Keratinocyte (primary cell): ENCODE results near the gene CDADC1. TPM values are rescaled to one million over a fixed set of nuclear protein-coding genes. Genes with fewer than 3 reads are reported as not detected.

Experiments
- DNase-seq: peaks from one replicate; pipeline ENCODE4 v3.0.0-alpha.2; 2011; ENCODE audit warnings: low read depth, missing footprints, low spot score
- FAIRE-seq: peaks from 2 replicates; lab custom pipeline; 2011; peaks lifted over from hg19 to GRCh38; lab: Jason Lieb, UNC
- H2AFZ ChIP-seq: 2 replicates; pipeline ENCODE4 v1.6.0; 2012; ENCODE audit warnings: low read length, control low read depth, inconsistent platforms; ENCODE audit not compliant: control insufficient read depth
- H3K27ac ChIP-seq: 2 replicates; pipeline ENCODE4 v1.5.1; 2011; ENCODE audit warnings: low read length; ENCODE audit not compliant: control insufficient read depth, insufficient read depth
- H3K27me3 ChIP-seq: 3 replicates; pipeline ENCODE4 v1.6.0; 2011; ENCODE audit warnings: low read length; ENCODE audit not compliant: control insufficient read depth, insufficient read depth; ENCODE audit errors: extremely low read depth
- H3K36me3 ChIP-seq, 2 experiments: 2 replicates in 1 of 2; 3 replicates in 1 of 2; pipeline ENCODE4 v1.5.1; 2011; ENCODE audit warnings: low read length in 2 of 2, mild to moderate bottlenecking in 1 of 2; ENCODE audit not compliant: control insufficient read depth in 2 of 2, insufficient read depth in 2 of 2; ENCODE audit errors: extremely low read depth in 1 of 2
- H3K4me1 ChIP-seq: 3 replicates; pipeline ENCODE4 v1.5.1; 2011; ENCODE audit warnings: low read length; ENCODE audit not compliant: control insufficient read depth, insufficient read depth; ENCODE audit errors: extremely low read depth
- H3K4me2 ChIP-seq: 3 replicates; pipeline ENCODE4 v1.6.0; 2011; ENCODE audit warnings: low read depth, low read length; ENCODE audit not compliant: control insufficient read depth, insufficient read depth; ENCODE audit errors: extremely low read depth
- H3K4me3 ChIP-seq, 3 experiments: fragments of 200-600 bp in 1 of 3; sonication (generic) in 1 of 3; 2 replicates in 2 of 3; 3 replicates in 1 of 3; pipeline ENCODE4 v1.5.1; 2011 to 2016; ENCODE audit warnings: low read length in 3 of 3, mild to moderate bottlenecking in 3 of 3, control low read depth in 2 of 3, inconsistent platforms in 1 of 3, low read depth in 1 of 3, mixed read lengths in 1 of 3, mixed run types in 1 of 3, moderate library complexity in 1 of 3; ENCODE audit not compliant: control insufficient read depth in 2 of 3, insufficient read depth in 2 of 3; ENCODE audit errors: extremely low read depth in 1 of 3
- H3K79me2 ChIP-seq: 2 replicates; pipeline ENCODE4 v1.6.0; 2012; ENCODE audit warnings: low read length; ENCODE audit not compliant: control insufficient read depth, insufficient read depth
- H3K9ac ChIP-seq: 3 replicates; pipeline ENCODE4 v1.6.0; 2011; ENCODE audit warnings: low read length; ENCODE audit not compliant: control insufficient read depth, insufficient read depth; ENCODE audit errors: extremely low read depth
- H3K9me1 ChIP-seq: 3 replicates; pipeline ENCODE4 v1.6.0; 2011; ENCODE audit warnings: low read length; ENCODE audit not compliant: control insufficient read depth, insufficient read depth; ENCODE audit errors: extremely low read depth
- H3K9me3 ChIP-seq: 2 replicates; pipeline ENCODE4 v1.5.1; 2012; ENCODE audit warnings: low read depth, low read length; ENCODE audit not compliant: control insufficient read depth
- H4K20me1 ChIP-seq: 3 replicates; pipeline ENCODE4 v1.6.0; 2011; ENCODE audit warnings: low read length; ENCODE audit not compliant: control insufficient read depth, insufficient read depth; ENCODE audit errors: extremely low read depth
- EZH2 ChIP-seq: IDR thresholded peaks from one replicate; pipeline ENCODE4 v1.6.1; 2012; ENCODE audit warnings: inconsistent platforms, mild to moderate bottlenecking, low read length, moderate library complexity
- dilution Hi-C: fragments of 300-500 bp; cut with MboI; formaldehyde crosslinking; loops from one replicate; pipeline ENCODE4 v1.7.0; 2020; ENCODE audit warnings: low sequenced_read_pairs; ENCODE audit not compliant: extremely low pct_ligation_motif_present
- polyA plus RNA-seq, 5 experiments: library from polyadenylated mRNA; depleted of rRNA in 3 of 5; stranded (reverse) in 3 of 5; stranded (forward) in 1 of 5; unstranded in 1 of 5; fragments of >200 nt; gene quantifications; 1 replicate in 1 of 5; 2 replicates in 3 of 5; 3 replicates in 1 of 5; pipeline versions ENCODE4 v1.2.1 to v1.2.3, GENCODE V29; 2011 to 2012; ENCODE audit warnings: missing spikeins in 2 of 5, low read depth in 1 of 5, low replicate concordance in 1 of 5
- TF ChIP-seq, protein P1 (sequence below), 3 experiments: IDR thresholded peaks in 1 of 3; conservative IDR thresholded peaks in 1 of 3; optimal IDR thresholded peaks in 1 of 3; 2 replicates in 2 of 3; 3 replicates in 1 of 3; pipeline versions ENCODE3 to v1.5.1; 2011; ENCODE audit warnings: low read length in 3 of 3, mild to moderate bottlenecking in 3 of 3, moderate library complexity in 2 of 3, control low read depth in 1 of 3, inconsistent platforms in 1 of 3; ENCODE audit not compliant: insufficient read depth in 2 of 3; ENCODE audit errors: extremely low read depth in 1 of 3

Gene CDADC1
- polyA plus RNA-seq, 1 donor (not counting 4 experiments of a cell fraction or from before 2014, with no cell fraction given): 3.8 TPM

DNA sequence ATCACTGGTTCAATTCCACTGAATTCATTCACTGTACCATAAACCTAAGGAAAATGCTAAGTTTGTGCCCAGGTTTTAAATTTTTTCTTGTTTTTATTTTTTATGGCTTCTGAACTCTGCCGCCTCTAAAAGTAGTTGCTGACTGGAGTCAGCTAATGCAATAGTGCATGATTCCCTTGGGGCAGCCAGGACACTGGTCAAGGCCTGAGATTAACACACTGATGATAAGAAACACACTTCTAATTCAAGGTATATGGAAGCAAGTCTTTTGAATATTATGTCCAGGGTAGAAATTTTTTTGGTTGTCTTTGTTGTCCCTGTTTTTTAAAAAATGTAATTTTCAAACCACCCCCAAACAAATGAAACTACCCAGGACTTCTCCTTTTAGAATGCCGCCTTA, 72.2 kb downstream of the CDADC1 start:
- Histone ChIP-seq H4K20me1 (no peaks in the 10 kb centered on the region), H2AFZ (no peak overlapping the region), H3K4me3 (no peak overlapping the region), H3K27ac (no peak overlapping the region), H3K9ac (no peak overlapping the region), H3K9me3 (no peaks in the 10 kb centered on the region), H3K36me3 (no peaks in the 10 kb centered on the region), H3K4me2 (no peak overlapping the region), H3K79me2 (no peaks in the 10 kb centered on the region), H3K27me3 (no peaks in the 10 kb centered on the region), H3K4me1 (no peaks in the 10 kb centered on the region), H3K9me1 (no peaks in the 10 kb centered on the region)
- TF ChIP-seq, protein P1, sequence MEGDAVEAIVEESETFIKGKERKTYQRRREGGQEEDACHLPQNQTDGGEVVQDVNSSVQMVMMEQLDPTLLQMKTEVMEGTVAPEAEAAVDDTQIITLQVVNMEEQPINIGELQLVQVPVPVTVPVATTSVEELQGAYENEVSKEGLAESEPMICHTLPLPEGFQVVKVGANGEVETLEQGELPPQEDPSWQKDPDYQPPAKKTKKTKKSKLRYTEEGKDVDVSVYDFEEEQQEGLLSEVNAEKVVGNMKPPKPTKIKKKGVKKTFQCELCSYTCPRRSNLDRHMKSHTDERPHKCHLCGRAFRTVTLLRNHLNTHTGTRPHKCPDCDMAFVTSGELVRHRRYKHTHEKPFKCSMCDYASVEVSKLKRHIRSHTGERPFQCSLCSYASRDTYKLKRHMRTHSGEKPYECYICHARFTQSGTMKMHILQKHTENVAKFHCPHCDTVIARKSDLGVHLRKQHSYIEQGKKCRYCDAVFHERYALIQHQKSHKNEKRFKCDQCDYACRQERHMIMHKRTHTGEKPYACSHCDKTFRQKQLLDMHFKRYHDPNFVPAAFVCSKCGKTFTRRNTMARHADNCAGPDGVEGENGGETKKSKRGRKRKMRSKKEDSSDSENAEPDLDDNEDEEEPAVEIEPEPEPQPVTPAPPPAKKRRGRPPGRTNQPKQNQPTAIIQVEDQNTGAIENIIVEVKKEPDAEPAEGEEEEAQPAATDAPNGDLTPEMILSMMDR (optimal IDR thresholded peaks at IDR 0.05 in 1 of 3, IDR thresholded peaks at IDR 0.05 in 1 of 3, conservative IDR thresholded peaks at IDR 0.05 in 1 of 3; ENCODE audit: extremely low read depth in 1 of 3, insufficient read depth in 2 of 3, low read length in 3 of 3): no peak
- TF ChIP-seq EZH2: no peak
- FAIRE-seq (no peak), DNase-seq (no peak)
- dilution Hi-C loops: loop anchor here (25.0 kb wide), 1 partner anchor 117 kb away; the partner anchor contains the start of genes CAB39L and SETDB2

DNA sequence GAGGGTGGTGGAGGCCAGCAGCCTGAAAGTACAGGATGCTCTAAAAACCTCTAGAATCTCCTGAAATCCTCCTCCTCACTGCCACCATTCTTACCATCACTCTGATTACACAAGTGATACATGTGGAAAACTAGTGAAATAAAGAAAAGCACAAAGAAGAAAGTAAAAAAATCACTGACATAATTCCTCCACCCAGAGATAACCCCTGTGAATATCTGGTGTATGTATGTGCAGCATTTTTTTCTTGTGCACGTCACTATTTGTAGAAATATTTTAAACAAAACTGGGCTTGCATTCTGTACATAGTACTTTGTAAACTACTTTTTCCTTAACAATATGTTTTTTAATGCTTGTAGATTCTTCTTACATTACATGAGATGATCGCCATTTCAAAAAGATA, 73.2 kb downstream of the CDADC1 start:
- no peaks in the 10 kb centered on the region for H3K27me3 ChIP-seq
- FAIRE-seq (no peak), DNase-seq (no peak)
- no peak overlapping the region for H3K4me2 ChIP-seq
- no peaks in the 10 kb centered on the region for H3K9me1 ChIP-seq
- no peaks in the 10 kb centered on the region for H3K4me1 ChIP-seq
- no peaks in the 10 kb centered on the region for H3K79me2 ChIP-seq
- no peaks in the 10 kb centered on the region for H3K36me3 ChIP-seq
- no peak overlapping the region for H3K27ac ChIP-seq
- dilution Hi-C loops: loop anchor here (25.0 kb wide), 1 partner anchor 116 kb away; the partner anchor contains the start of genes CAB39L and SETDB2
- no peaks in the 10 kb centered on the region for H4K20me1 ChIP-seq
- no peak overlapping the region for H3K4me3 ChIP-seq
- no peak overlapping the region for H2AFZ ChIP-seq
- no peaks in the 10 kb centered on the region for H3K9me3 ChIP-seq
- no peak for TF ChIP-seq EZH2
- TF ChIP-seq, protein P1 (optimal IDR thresholded peaks at IDR 0.05 in 1 of 3, IDR thresholded peaks at IDR 0.05 in 1 of 3, conservative IDR thresholded peaks at IDR 0.05 in 1 of 3; ENCODE audit: extremely low read depth in 1 of 3, insufficient read depth in 2 of 3, low read length in 3 of 3): no peak
- H3K9ac ChIP-seq: no peak overlapping the region
